IMR-90 (cell line): ENCODE results near the gene HAUS5.

Experiments used
- CEBPB ChIP-seq: IDR thresholded peaks from 2 replicates; pipeline ENCODE4 v1.6.1; 2012; ENCODE audit warnings: low read depth, low read length, improper control_type of control experiment
- POLR2A ChIP-seq: IDR thresholded peaks from 2 replicates; pipeline ENCODE4 v1.6.1; 2012; ENCODE audit warnings: mild to moderate bottlenecking, low read depth, low read length
- RAD21 ChIP-seq: IDR thresholded peaks from 2 replicates; pipeline ENCODE4 v1.6.1; 2012; ENCODE audit warnings: low read length, improper control_type of control experiment
- RCOR1 ChIP-seq: IDR thresholded peaks from 2 replicates; pipeline ENCODE4 v1.6.1; 2012; ENCODE audit warnings: mild to moderate bottlenecking, low read length, improper control_type of control experiment; ENCODE audit not compliant: insufficient replicate concordance
- TF ChIP-seq, protein P1 (sequence below): fragments of 150-350 bp; IDR thresholded peaks from 2 replicates; pipeline ENCODE4 v1.6.1; 2017; ENCODE audit warnings: mild to moderate bottlenecking, antibody characterized with exemption, low read length, low read depth
- TF ChIP-seq, protein P2 (sequence below): conservative IDR thresholded peaks from 2 replicates; pipeline ENCODE4 v1.5.1; 2012; ENCODE audit warnings: mild to moderate bottlenecking, low read depth, low read length, improper control_type of control experiment
- TF ChIP-seq, protein P3 (sequence below): fragments of 150-350 bp; IDR thresholded peaks from 2 replicates; pipeline ENCODE4 v1.6.1; 2016; ENCODE audit warnings: low read depth, mild to moderate bottlenecking, low read length, moderate library complexity, borderline replicate concordance

DNA sequence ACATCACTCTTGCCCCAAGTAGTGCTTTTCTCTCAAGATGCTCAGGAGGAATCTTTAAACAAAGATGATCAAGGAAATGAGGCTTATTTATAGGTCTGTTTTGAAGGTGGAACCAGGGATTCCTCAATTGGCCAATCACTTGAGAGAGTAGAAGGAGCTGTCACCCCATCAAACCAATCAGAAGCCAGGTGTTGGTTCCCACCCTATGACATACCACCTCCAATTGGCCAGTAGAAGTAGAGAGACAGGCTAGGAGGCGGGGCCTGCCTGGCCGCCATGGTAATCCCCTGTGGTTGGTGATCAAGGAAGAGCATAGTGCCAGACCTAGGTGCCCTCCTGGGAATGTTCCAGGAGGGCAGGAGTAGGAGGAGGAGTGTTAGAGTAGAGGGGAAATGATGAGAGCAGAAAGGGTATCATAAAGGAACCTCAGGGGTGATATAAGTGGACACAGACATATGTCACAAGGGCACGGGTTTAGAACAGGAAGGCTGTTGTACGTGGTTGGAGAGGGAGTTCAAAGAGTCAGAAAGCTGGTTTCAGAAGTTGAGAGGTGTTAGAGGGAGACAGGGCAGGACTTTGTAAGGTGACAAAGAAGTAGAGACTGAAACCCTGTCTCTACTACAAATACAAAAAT, 16.1 kb upstream of the HAUS5 start:
- no peak for TF ChIP-seq POLR2A
- TF ChIP-seq, protein P1, sequence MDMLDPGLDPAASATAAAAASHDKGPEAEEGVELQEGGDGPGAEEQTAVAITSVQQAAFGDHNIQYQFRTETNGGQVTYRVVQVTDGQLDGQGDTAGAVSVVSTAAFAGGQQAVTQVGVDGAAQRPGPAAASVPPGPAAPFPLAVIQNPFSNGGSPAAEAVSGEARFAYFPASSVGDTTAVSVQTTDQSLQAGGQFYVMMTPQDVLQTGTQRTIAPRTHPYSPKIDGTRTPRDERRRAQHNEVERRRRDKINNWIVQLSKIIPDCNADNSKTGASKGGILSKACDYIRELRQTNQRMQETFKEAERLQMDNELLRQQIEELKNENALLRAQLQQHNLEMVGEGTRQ, result no peak
- TF ChIP-seq, protein P2, sequence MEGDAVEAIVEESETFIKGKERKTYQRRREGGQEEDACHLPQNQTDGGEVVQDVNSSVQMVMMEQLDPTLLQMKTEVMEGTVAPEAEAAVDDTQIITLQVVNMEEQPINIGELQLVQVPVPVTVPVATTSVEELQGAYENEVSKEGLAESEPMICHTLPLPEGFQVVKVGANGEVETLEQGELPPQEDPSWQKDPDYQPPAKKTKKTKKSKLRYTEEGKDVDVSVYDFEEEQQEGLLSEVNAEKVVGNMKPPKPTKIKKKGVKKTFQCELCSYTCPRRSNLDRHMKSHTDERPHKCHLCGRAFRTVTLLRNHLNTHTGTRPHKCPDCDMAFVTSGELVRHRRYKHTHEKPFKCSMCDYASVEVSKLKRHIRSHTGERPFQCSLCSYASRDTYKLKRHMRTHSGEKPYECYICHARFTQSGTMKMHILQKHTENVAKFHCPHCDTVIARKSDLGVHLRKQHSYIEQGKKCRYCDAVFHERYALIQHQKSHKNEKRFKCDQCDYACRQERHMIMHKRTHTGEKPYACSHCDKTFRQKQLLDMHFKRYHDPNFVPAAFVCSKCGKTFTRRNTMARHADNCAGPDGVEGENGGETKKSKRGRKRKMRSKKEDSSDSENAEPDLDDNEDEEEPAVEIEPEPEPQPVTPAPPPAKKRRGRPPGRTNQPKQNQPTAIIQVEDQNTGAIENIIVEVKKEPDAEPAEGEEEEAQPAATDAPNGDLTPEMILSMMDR, result no peak
- TF ChIP-seq CEBPB, result no peak
- TF ChIP-seq, protein P3, sequence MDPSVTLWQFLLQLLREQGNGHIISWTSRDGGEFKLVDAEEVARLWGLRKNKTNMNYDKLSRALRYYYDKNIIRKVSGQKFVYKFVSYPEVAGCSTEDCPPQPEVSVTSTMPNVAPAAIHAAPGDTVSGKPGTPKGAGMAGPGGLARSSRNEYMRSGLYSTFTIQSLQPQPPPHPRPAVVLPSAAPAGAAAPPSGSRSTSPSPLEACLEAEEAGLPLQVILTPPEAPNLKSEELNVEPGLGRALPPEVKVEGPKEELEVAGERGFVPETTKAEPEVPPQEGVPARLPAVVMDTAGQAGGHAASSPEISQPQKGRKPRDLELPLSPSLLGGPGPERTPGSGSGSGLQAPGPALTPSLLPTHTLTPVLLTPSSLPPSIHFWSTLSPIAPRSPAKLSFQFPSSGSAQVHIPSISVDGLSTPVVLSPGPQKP, result no peak
- TF ChIP-seq RAD21, result no peak
- no peak for TF ChIP-seq RCOR1
